IPS-NIHi7 (cell line): Measurements from ENCODE around the gene KIAA0825.

ENCODE experiments used
- DNase-seq: peaks from one replicate; pipeline ENCODE4 v3.0.0; 2012; ENCODE audit warnings: mixed read lengths; ENCODE audit errors: extremely low spot score

The KIAA0825 gene

GRCh38 chr5:94312298-94312697 lies 306.1 kb downstream of the KIAA0825 start:
- DNase-seq, result no peak

- no peak for DNase-seq
These were observed 307.6 kb downstream of the KIAA0825 start for GRCh38 chr5:94310833-94311232.

- no peak for DNase-seq
These were observed 309.3 kb downstream of the KIAA0825 start for GRCh38 chr5:94309141-94309540.

DNA sequence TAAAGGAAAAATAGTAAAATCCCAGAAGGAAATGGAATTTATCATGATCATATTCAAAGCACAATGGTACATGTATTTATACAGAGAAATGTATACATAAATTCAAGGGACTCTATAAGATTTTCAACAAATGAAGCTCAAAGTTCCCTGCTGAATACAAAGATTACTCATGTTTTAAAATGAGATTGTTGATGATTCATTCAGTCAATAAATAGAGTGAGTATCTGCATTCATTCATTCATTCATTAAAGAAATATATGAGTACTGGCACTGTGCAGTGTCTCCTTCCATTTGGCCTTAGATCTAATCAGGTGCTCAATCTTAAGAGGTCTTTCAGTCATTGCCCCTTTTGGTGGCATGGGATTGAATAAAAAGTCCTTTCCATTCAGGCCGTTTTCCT lies 310.0 kb downstream of the KIAA0825 start:
- DNase-seq, result no peak

GRCh38 chr5:94304146-94304545 lies 314.3 kb downstream of the KIAA0825 start:
- DNase-seq, result no peak

DNA sequence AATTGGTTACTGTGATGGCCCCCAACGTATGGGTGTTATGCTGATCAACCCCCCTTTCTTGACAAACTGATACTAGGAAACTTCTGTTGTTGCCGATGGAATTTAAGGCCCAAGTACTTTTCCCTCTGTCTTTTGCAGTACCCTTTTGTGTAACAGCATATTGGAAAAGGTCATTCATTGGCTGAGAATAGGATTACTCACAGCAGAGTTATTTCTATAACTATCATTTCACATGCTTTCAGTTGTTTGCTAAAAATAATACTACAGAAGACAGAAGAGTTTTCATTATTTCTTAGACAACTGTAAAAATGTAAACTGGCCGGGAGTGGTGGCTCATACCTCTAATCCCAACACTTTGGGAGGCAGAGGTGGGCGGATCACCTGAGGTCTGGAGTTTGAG lies 329.5 kb downstream of the KIAA0825 start:
- no peak for DNase-seq

DNA sequence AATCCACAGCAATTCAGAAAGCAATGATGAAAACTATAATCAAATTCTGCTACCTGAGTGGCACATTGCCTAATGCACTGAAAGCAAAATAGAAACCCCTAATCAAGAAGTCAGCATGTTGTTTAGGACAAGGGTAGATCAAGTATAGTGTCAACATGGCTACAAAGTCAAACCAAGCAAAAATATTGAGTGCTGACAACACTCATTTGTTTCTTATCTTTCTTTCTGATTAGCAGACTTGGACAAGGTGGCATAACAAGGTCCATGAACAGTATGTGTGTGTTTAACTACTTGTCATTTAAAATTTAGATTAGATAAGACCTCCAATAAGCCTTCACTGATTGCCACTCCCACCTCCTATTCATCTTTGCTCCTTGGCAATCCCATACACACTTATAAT lies 332.4 kb downstream of the KIAA0825 start:
- DNase-seq, result no peak

DNA sequence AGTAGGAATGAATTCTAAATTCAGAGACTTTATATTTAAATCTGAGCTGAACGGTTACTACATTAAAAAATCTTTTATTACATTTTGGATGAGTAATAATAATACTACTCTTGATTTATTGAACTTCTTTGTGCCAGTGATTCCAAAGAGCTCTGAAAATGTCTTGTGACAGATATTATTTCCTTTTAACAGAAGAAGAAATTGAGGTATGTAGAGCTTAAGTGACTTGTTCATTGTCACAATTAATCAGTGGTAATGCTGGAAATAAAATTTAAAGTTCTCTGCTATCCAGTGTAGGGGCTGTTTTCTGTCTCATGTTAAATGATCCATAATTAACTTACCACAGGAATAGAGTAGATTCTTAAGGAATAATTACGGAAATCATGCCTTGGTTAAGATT lies 335.3 kb downstream of the KIAA0825 start:
- DNase-seq, result no peak

DNA sequence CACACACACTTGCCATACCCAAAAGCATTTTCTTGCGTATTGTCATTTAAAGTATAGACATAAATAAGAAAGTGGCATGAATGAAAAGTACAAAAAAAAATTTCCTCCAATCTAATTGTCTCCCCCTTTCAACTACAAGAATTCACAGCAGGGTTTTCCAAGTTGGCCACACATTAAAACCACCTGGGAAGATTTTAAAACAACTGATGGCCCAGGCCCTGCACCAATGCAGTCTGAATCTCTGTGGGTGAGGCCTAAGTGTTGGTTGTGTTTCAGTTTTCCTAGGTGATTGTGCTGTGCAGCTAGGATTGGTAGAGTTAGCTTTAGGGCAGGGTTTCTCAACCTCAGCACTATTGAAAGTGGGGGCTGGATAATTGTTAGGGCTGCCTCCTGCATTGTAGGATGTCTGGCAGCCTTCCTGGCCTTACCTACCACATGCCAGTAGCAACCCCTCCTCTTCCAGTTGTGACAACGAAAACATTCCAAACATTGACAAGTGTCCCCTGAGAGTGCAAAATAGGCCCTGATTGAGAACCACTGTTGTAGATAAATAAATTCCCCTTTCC lies 337.1 kb downstream of the KIAA0825 start:
- no peak for DNase-seq

DNA sequence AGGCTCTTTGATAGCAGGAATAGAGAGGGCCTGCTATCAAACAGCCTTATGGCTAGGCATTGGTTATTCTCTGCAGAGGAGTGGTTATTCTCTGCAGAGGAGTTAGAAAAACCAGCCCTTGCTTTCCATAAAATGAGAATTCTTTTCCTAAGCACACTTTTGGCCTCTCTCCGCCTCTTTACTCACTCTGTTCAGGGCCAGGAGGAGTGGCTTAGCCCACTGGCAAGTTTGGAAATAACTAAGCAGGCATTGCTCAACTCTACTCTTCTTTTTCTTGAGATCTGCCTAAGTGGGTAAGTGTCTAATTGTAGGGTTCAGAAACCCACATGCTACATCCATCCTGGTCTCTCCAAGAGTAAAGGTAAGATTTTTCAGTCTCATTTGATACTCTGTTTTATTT lies 341.7 kb downstream of the KIAA0825 start:
- DNase-seq, result no peak

DNA sequence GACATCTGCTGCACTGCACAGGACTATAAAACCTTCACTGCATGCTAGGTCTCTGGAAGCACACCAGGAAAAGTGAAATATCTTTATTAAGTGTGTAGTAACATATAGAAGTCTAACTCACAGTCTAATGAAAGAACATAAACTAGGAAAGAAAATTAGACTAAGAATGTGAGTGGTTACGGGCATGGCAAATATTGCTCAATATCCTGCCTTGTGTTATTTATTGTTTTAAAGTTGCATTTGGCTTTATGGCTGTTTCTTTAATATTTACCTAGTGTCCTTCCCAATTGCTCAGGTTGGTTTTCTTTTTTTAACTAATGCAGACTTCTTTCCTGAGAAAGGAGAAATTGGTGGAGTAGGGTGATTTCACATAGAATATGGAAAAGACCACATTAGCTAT lies 342.4 kb downstream of the KIAA0825 start:
- no peak for DNase-seq

DNA sequence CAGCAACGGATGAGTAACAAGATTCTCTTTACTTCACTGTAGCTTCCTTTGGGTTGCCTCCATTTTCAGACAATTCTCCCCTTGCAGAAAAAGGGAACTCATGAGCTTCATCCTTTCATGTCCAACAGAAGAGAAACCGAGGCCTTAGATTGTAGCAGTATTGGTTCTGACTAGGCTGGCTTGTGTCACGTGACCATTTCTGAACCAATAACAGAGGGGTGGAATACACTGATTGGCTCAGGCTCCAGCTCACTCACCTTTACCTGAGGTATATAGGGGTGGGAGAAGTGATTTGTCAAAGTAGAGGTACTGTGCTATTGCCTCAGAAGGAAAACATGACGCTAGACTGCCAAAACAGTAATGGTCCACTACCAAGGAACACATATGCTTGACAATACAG lies 343.7 kb downstream of the KIAA0825 start:
- no peak for DNase-seq

DNA sequence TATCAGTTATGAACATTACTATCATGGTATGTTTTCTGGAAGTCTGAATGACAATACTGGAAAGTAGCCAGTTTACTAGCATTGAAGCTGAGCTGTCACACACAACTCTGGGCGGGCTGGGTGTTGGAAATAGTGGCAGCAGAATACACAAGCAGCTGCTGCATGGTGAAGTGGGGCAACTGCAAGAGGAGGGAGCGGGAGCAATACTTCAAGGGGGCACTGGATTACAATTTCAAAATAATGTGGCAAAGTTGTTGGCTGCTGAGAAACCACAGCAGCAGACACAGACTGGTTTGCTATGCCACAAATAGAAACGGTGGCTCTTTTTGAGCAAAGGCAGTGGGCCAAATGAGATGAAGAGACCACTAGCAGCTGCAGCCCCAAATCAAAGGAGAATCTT lies 350.2 kb downstream of the KIAA0825 start:
- no peak for DNase-seq

DNA sequence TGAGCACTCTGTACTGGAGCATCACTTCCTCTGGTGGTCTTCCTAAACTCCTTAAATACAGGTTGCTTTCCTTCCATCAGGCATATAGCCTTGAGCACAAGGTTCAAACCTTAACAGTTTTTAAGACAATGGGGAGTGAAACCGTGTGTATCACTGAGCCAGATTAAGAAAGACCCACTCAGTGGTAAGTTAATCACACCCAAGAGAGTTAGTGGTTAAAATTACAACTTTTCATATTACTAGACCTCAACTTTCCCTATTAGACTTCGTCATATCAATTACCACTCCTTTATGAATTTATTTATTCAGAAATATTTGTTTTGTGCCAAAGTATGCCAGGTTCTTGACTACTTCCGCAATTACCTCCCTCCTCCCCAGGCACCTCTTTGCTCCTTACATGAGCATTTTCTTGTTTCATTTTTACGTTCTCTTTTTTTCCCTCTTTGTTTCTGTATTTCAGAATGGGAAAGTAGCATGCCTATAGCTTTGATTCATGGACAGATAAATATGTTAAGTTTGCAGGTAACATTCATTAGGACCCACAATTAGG lies 351.0 kb downstream of the KIAA0825 start:
- DNase-seq, result no peak

- no peak for DNase-seq
These were observed 352.2 kb downstream of the KIAA0825 start for GRCh38 chr5:94266170-94266569.

DNA sequence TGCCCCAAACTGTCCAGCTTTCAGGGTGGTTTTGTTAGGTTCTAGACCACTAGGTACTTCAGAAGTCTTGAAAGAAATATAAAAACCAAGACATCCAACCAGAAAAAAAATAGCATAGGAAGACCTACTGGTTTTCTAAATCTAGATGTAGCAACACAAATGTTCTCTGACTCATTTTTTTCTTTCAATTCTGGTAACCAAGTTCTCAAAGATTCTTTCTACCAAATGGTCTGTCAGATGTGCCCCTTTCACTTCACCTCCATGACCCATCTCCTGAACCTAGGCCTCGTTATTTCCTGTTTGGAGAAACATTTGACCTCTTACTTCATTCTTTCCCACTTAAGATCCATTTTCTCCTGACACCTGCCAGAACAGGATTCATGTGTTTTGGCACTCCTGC lies 355.3 kb downstream of the KIAA0825 start:
- DNase-seq, result no peak

DNA sequence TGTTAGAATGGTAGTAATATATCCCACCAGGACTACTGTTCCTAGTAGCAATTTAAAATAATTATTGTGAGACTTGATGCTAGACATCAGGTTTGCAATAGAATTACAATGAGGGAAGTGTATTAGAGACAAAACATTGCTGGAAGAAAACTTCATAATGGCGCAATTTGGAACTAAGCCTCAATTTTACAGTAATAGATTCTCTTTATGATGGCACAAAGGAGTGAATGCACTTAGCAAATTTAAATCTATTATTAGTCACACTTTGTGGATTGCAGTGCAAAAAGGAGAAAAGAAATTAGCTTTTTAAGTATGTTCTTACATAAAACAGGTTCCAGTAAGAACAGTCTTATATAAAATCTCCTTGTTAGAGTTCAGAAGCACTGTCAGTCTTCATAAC lies 358.3 kb downstream of the KIAA0825 start:
- no peak for DNase-seq

DNA sequence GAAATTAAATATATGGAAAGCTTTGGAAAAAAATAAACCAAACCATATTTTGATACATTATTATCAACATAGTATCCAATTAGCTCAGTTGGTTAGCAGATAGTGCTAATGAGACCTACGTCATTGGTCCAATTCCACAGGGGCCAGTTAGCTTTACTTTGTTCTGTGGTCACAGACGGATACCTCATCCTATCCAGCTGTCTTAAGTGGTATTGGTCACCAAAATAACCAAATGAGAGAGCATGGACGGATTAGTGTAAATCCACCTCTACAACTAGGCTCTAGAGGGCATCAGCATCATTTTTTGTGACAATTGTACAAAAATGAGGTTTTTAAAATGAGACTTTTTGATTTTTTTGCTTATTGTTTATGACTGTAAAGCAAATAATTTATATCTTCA lies 364.2 kb downstream of the KIAA0825 start:
- no peak for DNase-seq

- DNase-seq, result no peak
These were observed 367.4 kb downstream of the KIAA0825 start for GRCh38 chr5:94250985-94251384.

DNA sequence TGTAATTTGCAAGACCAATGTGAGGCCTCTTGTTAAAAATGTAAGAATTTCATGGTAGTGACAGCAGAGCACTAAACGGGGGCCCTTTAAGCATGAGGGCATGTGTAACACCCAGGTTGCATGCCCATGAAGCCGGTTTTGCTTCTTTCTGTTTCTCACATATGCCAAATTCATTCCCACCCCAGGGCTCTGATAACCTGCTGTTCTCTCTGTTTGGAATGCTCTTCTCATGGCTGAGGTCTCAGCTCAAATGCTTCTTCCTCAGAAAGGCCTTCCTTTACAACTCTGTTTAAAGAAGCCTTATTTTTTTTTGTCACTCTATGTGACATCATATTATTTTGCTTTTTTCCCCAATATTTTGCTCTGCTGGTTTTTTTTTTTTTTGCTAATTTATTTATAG lies 369.0 kb downstream of the KIAA0825 start:
- no peak for DNase-seq

DNA sequence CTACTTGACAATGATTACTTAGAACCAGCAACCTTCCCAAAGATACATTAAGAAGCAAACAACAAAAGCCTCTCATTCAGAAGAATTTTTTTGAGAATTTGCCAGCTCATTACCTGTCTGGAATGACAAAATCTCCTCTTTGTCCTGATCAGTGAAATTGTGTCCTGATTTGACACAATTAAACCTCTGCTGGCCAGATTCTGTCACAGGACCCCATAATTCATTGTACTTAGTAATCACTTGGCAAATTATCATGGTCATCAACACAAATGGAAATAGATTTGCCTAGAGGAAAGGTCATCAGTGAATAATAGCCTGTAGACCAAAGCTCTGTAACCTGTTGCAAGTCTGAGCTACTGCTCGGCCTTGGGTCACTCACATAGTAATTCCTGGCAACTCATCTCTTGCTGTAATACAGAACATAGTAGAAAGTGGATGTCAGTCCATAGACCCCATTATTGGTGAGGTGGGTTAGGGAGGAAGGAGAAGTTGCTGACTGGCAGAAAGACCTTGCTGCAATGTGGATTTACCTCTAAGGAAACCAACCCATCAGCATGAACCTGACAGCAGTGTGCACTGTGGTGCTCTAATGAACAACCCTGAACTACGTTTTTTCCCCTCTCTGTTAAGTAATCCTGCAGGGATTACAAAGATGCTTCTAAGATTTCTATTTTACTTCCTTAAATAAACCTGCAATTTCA lies 370.1 kb downstream of the KIAA0825 start:
- DNase-seq, result no peak

DNA sequence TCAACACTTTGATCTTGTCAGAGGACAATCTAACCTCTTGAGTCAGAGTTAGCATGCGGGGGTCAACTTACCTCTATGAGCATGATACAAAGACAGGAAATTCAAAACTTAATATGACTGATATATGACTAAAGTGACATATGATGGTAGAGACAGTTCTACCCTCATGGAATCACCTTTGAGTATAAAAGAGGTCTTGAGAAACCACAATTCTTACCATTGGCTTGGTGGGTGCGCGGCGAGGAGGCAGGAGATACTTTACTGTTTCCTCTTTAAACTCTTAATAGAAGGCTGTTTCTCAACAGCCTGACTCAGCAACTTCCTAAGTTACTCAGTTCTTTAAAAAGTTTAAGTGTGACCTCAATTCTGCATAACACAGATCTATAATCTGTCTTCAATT lies 372.8 kb downstream of the KIAA0825 start:
- no peak for DNase-seq

GRCh38 chr5:94244921-94245320 lies 373.5 kb downstream of the KIAA0825 start:
- no peak for DNase-seq

- DNase-seq, result no peak
These were observed 374.8 kb downstream of the KIAA0825 start for GRCh38 chr5:94243612-94244011.
